Fibroblast of the aortic adventitia (primary cell): Measurements from ENCODE around the gene SLC1A1. TPM values are rescaled to one million over a fixed set of nuclear protein-coding genes. Genes with fewer than 3 reads are reported as not detected.

Source experiments
- DNase-seq: peaks from one replicate; pipeline ENCODE4 v3.0.0-alpha.2; 2010; ENCODE audit warnings: low read depth
- H3K4me3 ChIP-seq: 2 replicates; pipeline ENCODE4 v1.5.1; 2011; ENCODE audit warnings: low read depth, mild to moderate bottlenecking, control low read depth, low read length, moderate library complexity
- CTCF ChIP-seq: IDR thresholded peaks from 2 replicates; pipeline ENCODE4 v1.5.1; 2011; ENCODE audit warnings: mild to moderate bottlenecking, low read length, control low read depth, inconsistent platforms; ENCODE audit not compliant: insufficient read depth
- total RNA-seq: library from RNA; depleted of rRNA; stranded (reverse); fragments of >200 nt; gene quantifications from 2 replicates; pipeline ENCODE4 v1.2.3, GENCODE V29; 2012; ENCODE audit warnings: low replicate concordance

SLC1A1 gene
- total RNA-seq, 1 donor: 41.7 TPM

- no peak for DNase-seq
- TF ChIP-seq CTCF: no peak
- H3K4me3 ChIP-seq: no peak overlapping the region
These were observed 10.9 kb downstream of the SLC1A1 start for GRCh38 chr9:4501147-4501507.

GRCh38 chr9:4502444-4502843 is 12.2 kb downstream of the SLC1A1 start:
- no peak overlapping the region for H3K4me3 ChIP-seq
- no peak for TF ChIP-seq CTCF
- DNase-seq: no peak

GRCh38 chr9:4503103-4503502 is 12.8 kb downstream of the SLC1A1 start:
- no peak for TF ChIP-seq CTCF
- H3K4me3 ChIP-seq: no peak overlapping the region
- no peak for DNase-seq

GRCh38 chr9:4504250-4504649 is 14.0 kb downstream of the SLC1A1 start:
- no peak overlapping the region for H3K4me3 ChIP-seq
- no peak for DNase-seq
- TF ChIP-seq CTCF: no peak

GRCh38 chr9:4506490-4506889 is 16.2 kb downstream of the SLC1A1 start:
- no peak for TF ChIP-seq CTCF
- H3K4me3 ChIP-seq: no peak overlapping the region
- DNase-seq: no peak

- DNase-seq: peak; percentile 60
- no peak for TF ChIP-seq CTCF
These were observed 17.2 kb downstream of the SLC1A1 start for GRCh38 chr9:4507306-4508130.

More at GRCh38 chr9:4507306-4508130, 17.2 kb downstream of the SLC1A1 start:
- no peak overlapping the region for H3K4me3 ChIP-seq
